Left cardiac atrium (tissue), 4 donors: Measurements from ENCODE around the gene HILPDA. TPM values are rescaled to one million over a fixed set of nuclear protein-coding genes. Genes with fewer than 3 reads are reported as not detected.

Source experiments
- ATAC-seq, 2 donors: fragments of 200-7000 bp; cut with Tn5 transposase; one replicate each; pipeline ENCODE4 v1.9.1; 2020; ENCODE audit warnings: mild to moderate bottlenecking in 2 of 2, moderate library complexity in 2 of 2
- DNase-seq: peaks from one replicate; pipeline ENCODE4 v3.0.0-alpha.2; 2020
- intact Hi-C, 2 donors: fragments of 100-400 bp; cut with DNase I; formaldehyde crosslinking; loops; one replicate each; pipeline versions ENCODE4 v1.14.1 to v1.15.1; 2022 to 2023
- long read RNA-seq: library from polyadenylated mRNA; unstranded; transcript quantifications from one replicate; pipeline ENCODE4 v2.0.0, GENCODE V29; 2021
- total RNA-seq, 2 donors: library from RNA; stranded (reverse); fragmentation: NEBNext Ultra II Directional; extraction: Animal tissue kit (Norgen Biotek cat#: 25700); gene quantifications; one replicate each; pipeline ENCODE4 v1.2.1, GENCODE V29; 2021
- donor health status: DM: no; HTN: yes; CAD: no.
- donor health status: DM: no; HTN: yes; CAD: no; lungs with severe emphysema.
- donor health status: DM: yes; HTN: yes; CAD: no.
- donor health status: Dilated cardiomyopathy.

Gene HILPDA
- total RNA-seq, result 10 to 100 TPM in 1 of 2 donors, 1 to 10 TPM in 1; 9.7 to 15.2 TPM
- long read RNA-seq, transcript HILPDA-201 (2 exons, 1,349 nt), result major isoform, 7 of 7 reads
- long read RNA-seq, partial matches to known transcripts, result 0 of 7 reads
- long read RNA-seq, other reads (novel, unspliced or antisense), result 0 of 7 reads

- peak; percentile 94 to 97 for ATAC-seq
- intact Hi-C loops, result no loop called here
- DNase-seq, result peak; percentile 96
Observed at GRCh38 chr7:128455543-128456254, at the start of gene HILPDA. HILPDA (plus strand) TSS chr7:128455878; CDS start chr7:128457269, 1,391 bp downstream.

- DNase-seq (no peak), ATAC-seq (no peak)
- intact Hi-C loops, result no loop called here
Observed at GRCh38 chr7:128406314-128407232, 49.1 kb upstream of the HILPDA start.

GRCh38 chr7:128407233-128407589 is 48.5 kb upstream of the HILPDA start:
- no peak for DNase-seq
- intact Hi-C loops, result no loop called here

GRCh38 chr7:128407751-128408708 is 47.6 kb upstream of the HILPDA start:
- DNase-seq (no peak), ATAC-seq (no peak)
- intact Hi-C loops, result no loop called here

More at GRCh38 chr7:128407233-128407589, 48.5 kb upstream of the HILPDA start:
- ATAC-seq, result no peak

- ATAC-seq (no peak), DNase-seq (no peak)
- intact Hi-C loops, result no loop called here
Observed at GRCh38 chr7:128408709-128409595, 46.7 kb upstream of the HILPDA start.

GRCh38 chr7:128409596-128410450 is 45.9 kb upstream of the HILPDA start, which contains the start of gene IMPDH1:
IMPDH1 (minus strand) TSS chr7:128409982; CDS start chr7:128409901, 81 bp downstream.
- DNase-seq (peak; percentile 90), ATAC-seq (peak; percentile 93 to 95)
- intact Hi-C loops, result no loop called here

GRCh38 chr7:128410451-128410753 is 45.3 kb upstream of the HILPDA start:
- no peak for DNase-seq
- intact Hi-C loops, result no loop called here
- no peak for ATAC-seq

GRCh38 chr7:128415217-128415785 is 40.4 kb upstream of the HILPDA start:
- ATAC-seq (no peak), DNase-seq (no peak)

GRCh38 chr7:128417071-128417470 is 38.6 kb upstream of the HILPDA start:
- ATAC-seq, result no peak
- DNase-seq, result no peak
- intact Hi-C loops, result no loop called here

More at GRCh38 chr7:128415217-128415785, 40.4 kb upstream of the HILPDA start:
- intact Hi-C loops, result no loop called here

- ATAC-seq, result no peak
- intact Hi-C loops, result no loop called here
- no peak for DNase-seq
Observed at GRCh38 chr7:128419257-128419656, 36.4 kb upstream of the HILPDA start.

- ATAC-seq, result no peak
- intact Hi-C loops, result no loop called here
- no peak for DNase-seq
Observed at GRCh38 chr7:128420773-128421172, 34.9 kb upstream of the HILPDA start.

- DNase-seq, result no peak
- ATAC-seq, result no peak
- intact Hi-C loops, result no loop called here
Observed at GRCh38 chr7:128421384-128421783, 34.3 kb upstream of the HILPDA start.

GRCh38 chr7:128422037-128422436 is 33.6 kb upstream of the HILPDA start:
- ATAC-seq, result no peak
- intact Hi-C loops, result no loop called here
- no peak for DNase-seq

- DNase-seq (peak; percentile 39), ATAC-seq (peak; percentile 39 to 70)
- intact Hi-C loops, result no loop called here
Observed at GRCh38 chr7:128422842-128423241, 32.8 kb upstream of the HILPDA start.

- DNase-seq (no peak), ATAC-seq (no peak)
- intact Hi-C loops, result no loop called here
Observed at GRCh38 chr7:128424686-128425275, 30.9 kb upstream of the HILPDA start.

GRCh38 chr7:128425850-128426249 is 29.8 kb upstream of the HILPDA start:
- intact Hi-C loops, result loop anchor here (1.0 to 2.0 kb wide), 2 partner anchors 28 to 33 kb away; no protein-coding TSS in a partner anchor
- DNase-seq (peak; percentile 69), ATAC-seq (peak in 1 of 2 donors; percentile 68)
